ENCODE results near the gene OPCML. TPM values are rescaled to one million over a fixed set of nuclear protein-coding genes. Genes with fewer than 3 reads are reported as not detected.
A peak's percentile ranks its signal among the peaks of the same experiment; 100 is the strongest.

Gene OPCML
- total and polyA plus RNA-seq, 4 donors: 16.6 to 70.3 (median 58.1) TPM

- Histone ChIP-seq H3K9me3 (ENCODE audit: control insufficient read depth, insufficient read depth, low read length) (no peaks in the 10 kb centered on the region), H3K27ac (ENCODE audit: low read depth, low read length) (no peak overlapping the region), H3K4me3 (ENCODE audit: low read depth, low read length) (no peak overlapping the region), H3K27me3 (ENCODE audit: control insufficient read depth, insufficient read depth, low read length) (no peaks in the 10 kb centered on the region), H3K36me3 (ENCODE audit: control insufficient read depth, insufficient read depth, low read length) (no peaks in the 10 kb centered on the region), H3K4me1 (ENCODE audit: control insufficient read depth, insufficient read depth, low read length) (no peaks in the 10 kb centered on the region)
- 85% methylated on average over 7 of the region's 8 CpGs for WGBS (ENCODE audit: insufficient coverage)
- DNase-seq (ENCODE audit: low read depth in 4 of 6, low spot score in 6 of 6): no peak
Observed at GRCh38 chr11:132424433-132424832, 1107.9 kb downstream of the OPCML start.

GRCh38 chr11:132423266-132423665, 1109.0 kb downstream of the OPCML start:
- DNase-seq (ENCODE audit: low read depth in 4 of 6, low spot score in 6 of 6): no peak
- H3K27ac ChIP-seq (ENCODE audit: low read depth, low read length): no peak overlapping the region
- no peaks in the 10 kb centered on the region for H3K4me1 ChIP-seq (ENCODE audit: control insufficient read depth, insufficient read depth, low read length)
- no peaks in the 10 kb centered on the region for H3K27me3 ChIP-seq (ENCODE audit: control insufficient read depth, insufficient read depth, low read length)
- H3K36me3 ChIP-seq (ENCODE audit: control insufficient read depth, insufficient read depth, low read length): no peaks in the 10 kb centered on the region
- H3K9me3 ChIP-seq (ENCODE audit: control insufficient read depth, insufficient read depth, low read length): no peaks in the 10 kb centered on the region
- H3K4me3 ChIP-seq (ENCODE audit: low read depth, low read length): no peak overlapping the region
- 80% methylated on average over 2 of the region's 4 CpGs for WGBS (ENCODE audit: insufficient coverage)

- Histone ChIP-seq H3K36me3 (ENCODE audit: control insufficient read depth, insufficient read depth, low read length) (no peaks in the 10 kb centered on the region), H3K4me1 (ENCODE audit: control insufficient read depth, insufficient read depth, low read length) (no peaks in the 10 kb centered on the region), H3K27ac (ENCODE audit: low read depth, low read length) (no peak overlapping the region), H3K4me3 (ENCODE audit: low read depth, low read length) (no peak overlapping the region), H3K9me3 (ENCODE audit: control insufficient read depth, insufficient read depth, low read length) (no peaks in the 10 kb centered on the region), H3K27me3 (ENCODE audit: control insufficient read depth, insufficient read depth, low read length) (no peaks in the 10 kb centered on the region)
- no peak for DNase-seq (ENCODE audit: low read depth in 4 of 6, low spot score in 6 of 6)
- WGBS (ENCODE audit: insufficient coverage): 84% methylated on average over 3 of the region's 5 CpGs
Observed at GRCh38 chr11:132422722-132423121, 1109.6 kb downstream of the OPCML start.

- DNase-seq (ENCODE audit: low read depth in 4 of 6, low spot score in 6 of 6): no peak
- H3K4me1 ChIP-seq (ENCODE audit: control insufficient read depth, insufficient read depth, low read length): no peaks in the 10 kb centered on the region
- WGBS (ENCODE audit: insufficient coverage): 100% methylated on average over 2 of the region's 2 CpGs
- H3K9me3 ChIP-seq (ENCODE audit: control insufficient read depth, insufficient read depth, low read length): no peaks in the 10 kb centered on the region
- H3K4me3 ChIP-seq (ENCODE audit: low read depth, low read length): no peak overlapping the region
- no peaks in the 10 kb centered on the region for H3K36me3 ChIP-seq (ENCODE audit: control insufficient read depth, insufficient read depth, low read length)
- H3K27ac ChIP-seq (ENCODE audit: low read depth, low read length): no peak overlapping the region
- H3K27me3 ChIP-seq (ENCODE audit: control insufficient read depth, insufficient read depth, low read length): no peaks in the 10 kb centered on the region
Observed at GRCh38 chr11:132421555-132421954, 1110.7 kb downstream of the OPCML start.

GRCh38 chr11:132414451-132414850, 1117.8 kb downstream of the OPCML start:
- DNase-seq (ENCODE audit: low read depth in 4 of 6, low spot score in 6 of 6): no peak
- 70% methylated on average over 2 of the region's 6 CpGs for WGBS (ENCODE audit: insufficient coverage)
- Histone ChIP-seq H3K27me3 (ENCODE audit: control insufficient read depth, insufficient read depth, low read length) (no peaks in the 10 kb centered on the region), H3K4me3 (ENCODE audit: low read depth, low read length) (no peak overlapping the region), H3K27ac (ENCODE audit: low read depth, low read length) (no peak overlapping the region), H3K36me3 (ENCODE audit: control insufficient read depth, insufficient read depth, low read length) (no peaks in the 10 kb centered on the region), H3K9me3 (ENCODE audit: control insufficient read depth, insufficient read depth, low read length) (no peaks in the 10 kb centered on the region), H3K4me1 (ENCODE audit: control insufficient read depth, insufficient read depth, low read length) (no peaks in the 10 kb centered on the region)

- H3K27me3 ChIP-seq (ENCODE audit: control insufficient read depth, insufficient read depth, low read length): no peaks in the 10 kb centered on the region
- H3K9me3 ChIP-seq (ENCODE audit: control insufficient read depth, insufficient read depth, low read length): no peaks in the 10 kb centered on the region
- DNase-seq (ENCODE audit: low read depth in 4 of 6, low spot score in 6 of 6): no peak
- 100% methylated on average over 1 of the region's 2 CpGs for WGBS (ENCODE audit: insufficient coverage)
- no peak overlapping the region for H3K4me3 ChIP-seq (ENCODE audit: low read depth, low read length)
- no peaks in the 10 kb centered on the region for H3K36me3 ChIP-seq (ENCODE audit: control insufficient read depth, insufficient read depth, low read length)
- no peak overlapping the region for H3K27ac ChIP-seq (ENCODE audit: low read depth, low read length)
- no peaks in the 10 kb centered on the region for H3K4me1 ChIP-seq (ENCODE audit: control insufficient read depth, insufficient read depth, low read length)
Observed at GRCh38 chr11:132410383-132410782, 1121.9 kb downstream of the OPCML start.

- H3K27me3 ChIP-seq (ENCODE audit: control insufficient read depth, insufficient read depth, low read length): no peaks in the 10 kb centered on the region
- H3K27ac ChIP-seq (ENCODE audit: low read depth, low read length): no peak overlapping the region
- H3K4me1 ChIP-seq (ENCODE audit: control insufficient read depth, insufficient read depth, low read length): no peaks in the 10 kb centered on the region
- WGBS (ENCODE audit: insufficient coverage): 52% methylated on average over 3 of the region's 3 CpGs
- H3K36me3 ChIP-seq (ENCODE audit: control insufficient read depth, insufficient read depth, low read length): no peaks in the 10 kb centered on the region
- H3K9me3 ChIP-seq (ENCODE audit: control insufficient read depth, insufficient read depth, low read length): no peaks in the 10 kb centered on the region
- no peak for DNase-seq (ENCODE audit: low read depth in 4 of 6, low spot score in 6 of 6)
- H3K4me3 ChIP-seq (ENCODE audit: low read depth, low read length): no peak overlapping the region
Observed at GRCh38 chr11:132409573-132410355, 1122.5 kb downstream of the OPCML start.

GRCh38 chr11:132408877-132409276, 1123.4 kb downstream of the OPCML start:
- H3K27ac ChIP-seq (ENCODE audit: low read depth, low read length): no peak overlapping the region
- no peaks in the 10 kb centered on the region for H3K36me3 ChIP-seq (ENCODE audit: control insufficient read depth, insufficient read depth, low read length)
- no peaks in the 10 kb centered on the region for H3K4me1 ChIP-seq (ENCODE audit: control insufficient read depth, insufficient read depth, low read length)
- no peak for DNase-seq (ENCODE audit: low read depth in 4 of 6, low spot score in 6 of 6)
- no peaks in the 10 kb centered on the region for H3K9me3 ChIP-seq (ENCODE audit: control insufficient read depth, insufficient read depth, low read length)
- H3K27me3 ChIP-seq (ENCODE audit: control insufficient read depth, insufficient read depth, low read length): no peaks in the 10 kb centered on the region
- H3K4me3 ChIP-seq (ENCODE audit: low read depth, low read length): no peak overlapping the region
- WGBS (ENCODE audit: insufficient coverage): 86% methylated on average over 1 of the region's 1 CpG

GRCh38 chr11:132405728-132406127, 1126.6 kb downstream of the OPCML start:
- no peak overlapping the region for H3K27ac ChIP-seq (ENCODE audit: low read depth, low read length)
- peaks cover 7% of the 10 kb centered on the region for H3K4me1 ChIP-seq (ENCODE audit: control insufficient read depth, insufficient read depth, low read length)
- H3K4me3 ChIP-seq (ENCODE audit: low read depth, low read length): no peak overlapping the region
- no peak for DNase-seq (ENCODE audit: low read depth in 4 of 6, low spot score in 6 of 6)
- H3K36me3 ChIP-seq (ENCODE audit: control insufficient read depth, insufficient read depth, low read length): no peaks in the 10 kb centered on the region
- H3K27me3 ChIP-seq (ENCODE audit: control insufficient read depth, insufficient read depth, low read length): no peaks in the 10 kb centered on the region
- 25% methylated on average over 3 of the region's 4 CpGs for WGBS (ENCODE audit: insufficient coverage)
- H3K9me3 ChIP-seq (ENCODE audit: control insufficient read depth, insufficient read depth, low read length): no peaks in the 10 kb centered on the region

GRCh38 chr11:132402071-132402684, 1130.1 kb downstream of the OPCML start:
- 19% methylated on average over 6 of the region's 8 CpGs for WGBS (ENCODE audit: insufficient coverage)
- peak; percentile 38 to 95 (median 48) for DNase-seq (ENCODE audit: low read depth in 4 of 6, low spot score in 6 of 6)
- H3K4me3 ChIP-seq (ENCODE audit: low read depth, low read length): no peak overlapping the region
- H3K9me3 ChIP-seq (ENCODE audit: control insufficient read depth, insufficient read depth, low read length): no peaks in the 10 kb centered on the region
- no peaks in the 10 kb centered on the region for H3K36me3 ChIP-seq (ENCODE audit: control insufficient read depth, insufficient read depth, low read length)
- H3K27me3 ChIP-seq (ENCODE audit: control insufficient read depth, insufficient read depth, low read length): no peaks in the 10 kb centered on the region
- H3K4me1 ChIP-seq (ENCODE audit: control insufficient read depth, insufficient read depth, low read length): peaks cover 7% of the 10 kb centered on the region
- H3K27ac ChIP-seq (ENCODE audit: low read depth, low read length): no peak overlapping the region

Measured in spinal cord (tissue), 10 donors.